H9 (cell line): ENCODE data around the gene DHCR24. TPM values are rescaled to one million over a fixed set of nuclear protein-coding genes. Genes with fewer than 3 reads are reported as not detected.

Experiments used
- DNase-seq: peaks from one replicate; pipeline ENCODE4 v3.0.0-alpha.2; 2017
- H2AFZ ChIP-seq: one replicate; pipeline ENCODE4 v1.6.1; 2013; ENCODE audit warnings: mild to moderate bottlenecking, low read length, control low read depth, moderate library complexity
- H2AK5ac ChIP-seq: 2 replicates; pipeline ENCODE4 v1.6.1; 2013; ENCODE audit warnings: low read length, control low read depth, mixed read lengths; ENCODE audit not compliant: insufficient read length
- H2BK120ac ChIP-seq: one replicate; pipeline ENCODE4 v1.6.1; 2013; ENCODE audit warnings: low read depth, mild to moderate bottlenecking, low read length, control low read depth, inconsistent platforms; ENCODE audit not compliant: poor library complexity, severe bottlenecking
- H2BK12ac ChIP-seq: 2 replicates; pipeline ENCODE4 v1.6.1; 2013; ENCODE audit warnings: low read length, control low read depth, mixed read lengths, low read depth; ENCODE audit not compliant: insufficient read length
- H2BK15ac ChIP-seq: 2 replicates; pipeline ENCODE4 v1.6.1; 2013; ENCODE audit warnings: low read depth, low read length, control low read depth
- H2BK20ac ChIP-seq: one replicate; pipeline ENCODE4 v1.6.1; 2013; ENCODE audit warnings: low read depth, mild to moderate bottlenecking, low read length, control low read depth, inconsistent platforms; ENCODE audit not compliant: poor library complexity, severe bottlenecking
- H2BK5ac ChIP-seq: 2 replicates; pipeline ENCODE4 v1.6.1; 2013; ENCODE audit warnings: low read length, control low read depth, mixed read lengths; ENCODE audit not compliant: insufficient read length
- H3K14ac ChIP-seq: 2 replicates; pipeline ENCODE4 v1.6.1; 2013; ENCODE audit warnings: low read length, control low read depth; ENCODE audit not compliant: insufficient read depth
- H3K18ac ChIP-seq: 2 replicates; pipeline ENCODE4 v1.6.1; 2013; ENCODE audit warnings: low read depth, mild to moderate bottlenecking, mixed read lengths, low read length, control low read depth; ENCODE audit not compliant: insufficient read length
- H3K23ac ChIP-seq: 2 replicates; pipeline ENCODE4 v1.6.1; 2013; ENCODE audit warnings: low read length, control low read depth, mixed read lengths, low read depth; ENCODE audit not compliant: insufficient read length
- H3K23me2 ChIP-seq: 2 replicates; pipeline ENCODE4 v1.6.1; 2013; ENCODE audit warnings: low read depth, mild to moderate bottlenecking, mixed read lengths, low read length, control low read depth; ENCODE audit not compliant: insufficient read length, poor library complexity, severe bottlenecking
- H3K27ac ChIP-seq: 2 replicates; pipeline ENCODE4 v1.5.1; 2013; ENCODE audit warnings: low read length, control low read depth, mixed read lengths, low read depth; ENCODE audit not compliant: insufficient read length
- H3K27me3 ChIP-seq: 2 replicates; pipeline ENCODE4 v1.6.1; 2013; ENCODE audit warnings: low read length, control low read depth, inconsistent platforms; ENCODE audit not compliant: insufficient read depth
- H3K4ac ChIP-seq: 2 replicates; pipeline ENCODE4 v1.6.1; 2013; ENCODE audit warnings: low read depth, mild to moderate bottlenecking, control low read depth, inconsistent platforms, low read length, moderate library complexity
- H3K4me1 ChIP-seq: 2 replicates; pipeline ENCODE4 v1.6.1; 2013; ENCODE audit warnings: low read length, control low read depth, inconsistent platforms; ENCODE audit not compliant: insufficient read depth
- H3K4me2 ChIP-seq: 2 replicates; pipeline ENCODE4 v1.6.1; 2013; ENCODE audit warnings: low read length, control low read depth, mixed read lengths; ENCODE audit not compliant: insufficient read length, insufficient read depth
- H3K56ac ChIP-seq: 2 replicates; pipeline ENCODE4 v1.6.1; 2013; ENCODE audit warnings: low read depth, mild to moderate bottlenecking, mixed read lengths, low read length, control low read depth; ENCODE audit not compliant: insufficient read length
- H3K79me1 ChIP-seq: 2 replicates; pipeline ENCODE4 v1.6.1; 2013; ENCODE audit warnings: low read depth, mild to moderate bottlenecking, moderate library complexity, low read length, control low read depth, inconsistent platforms; ENCODE audit not compliant: insufficient read depth, poor library complexity, severe bottlenecking
- H3K79me2 ChIP-seq: 2 replicates; pipeline ENCODE4 v1.6.1; 2013; ENCODE audit warnings: low read length, control low read depth, inconsistent platforms; ENCODE audit not compliant: insufficient read depth
- H3K9ac ChIP-seq: 2 replicates; pipeline ENCODE4 v1.6.1; 2013; ENCODE audit warnings: low read length, control low read depth, mixed read lengths; ENCODE audit not compliant: insufficient read length; ENCODE audit errors: extremely low read depth
- H3K9me3 ChIP-seq: one replicate; pipeline ENCODE4 v1.6.1; 2013; ENCODE audit warnings: low read depth, low read length, inconsistent platforms; ENCODE audit not compliant: control insufficient read depth
- H3T11ph ChIP-seq: one replicate; pipeline ENCODE4 v1.6.1; 2013; ENCODE audit warnings: mild to moderate bottlenecking, low read length, control low read depth, inconsistent platforms
- H4K20me1 ChIP-seq: one replicate; pipeline ENCODE4 v1.6.1; 2013; ENCODE audit not compliant: control insufficient read depth, insufficient read length, insufficient read depth
- H4K5ac ChIP-seq: 2 replicates; pipeline ENCODE4 v1.6.1; 2013; ENCODE audit warnings: low read depth, mild to moderate bottlenecking, mixed read lengths, low read length, control low read depth; ENCODE audit not compliant: insufficient read length
- H4K8ac ChIP-seq: replicated peaks from 2 replicates; pipeline ENCODE4 v1.6.1; 2013; ENCODE audit warnings: low read length, control low read depth, mixed read lengths, low read depth; ENCODE audit not compliant: insufficient read length
- H4K91ac ChIP-seq: 2 replicates; pipeline ENCODE4 v1.6.1; 2013; ENCODE audit warnings: low read depth, mild to moderate bottlenecking, moderate library complexity, mixed read lengths, low read length, control low read depth; ENCODE audit not compliant: insufficient read length
- H3K27ac Mint-ChIP-seq, 3 experiments: 2 replicates in 2 of 3; 3 replicates in 1 of 3; pipeline ENCODE4 v1.8.0; 2020 to 2021; ENCODE audit warnings: mixed read lengths in 3 of 3, mild to moderate bottlenecking in 1 of 3, moderate library complexity in 1 of 3
- H3K27me3 Mint-ChIP-seq: 2 replicates; pipeline ENCODE4 v1.8.0; 2021; ENCODE audit warnings: low read depth, mild to moderate bottlenecking, moderate library complexity, mixed read lengths
- H3K36me3 Mint-ChIP-seq, 3 experiments: 2 replicates in 2 of 3; 3 replicates in 1 of 3; pipeline ENCODE4 v1.8.0; 2020 to 2021; ENCODE audit warnings: low read depth in 3 of 3, mixed read lengths in 3 of 3; ENCODE audit not compliant: insufficient read depth in 1 of 3
- H3K4me1 Mint-ChIP-seq, 2 experiments: 2 replicates each; pipeline ENCODE4 v1.8.0; 2020; ENCODE audit warnings: mixed read lengths in 2 of 2
- H3K4me3 Mint-ChIP-seq, 2 experiments: 2 replicates in 1 of 2; 3 replicates in 1 of 2; pipeline ENCODE4 v1.8.0; 2020 to 2021; ENCODE audit warnings: mild to moderate bottlenecking in 2 of 2, mixed read lengths in 2 of 2, moderate library complexity in 1 of 2
- H3K9me3 Mint-ChIP-seq, 2 experiments: 2 replicates in 1 of 2; 3 replicates in 1 of 2; pipeline ENCODE4 v1.8.0; 2020; ENCODE audit warnings: mild to moderate bottlenecking in 2 of 2, mixed read lengths in 2 of 2, moderate library complexity in 1 of 2
- CTCF ChIP-seq: fragments of 200-600 bp; sonication (generic); conservative IDR thresholded peaks from 3 replicates; pipeline ENCODE4 v1.8.0; 2021; ENCODE audit warnings: antibody characterized with exemption, mild to moderate bottlenecking
- WGBS: extraction: QIAGEN DNeasy Blood & Tissue Kit; methylation state at CpG from one replicate; pipeline ENCODE4 v1.1.7; 2013; ENCODE audit warnings: missing lambda C conversion rate, low lambda C conversion rate, mixed read lengths; ENCODE audit not compliant: insufficient read length; ENCODE audit errors: extremely low coverage; 5-methylcytosine and 5-hydroxymethylcytosine counted together
- total RNA-seq: library from RNA; stranded (reverse); gene quantifications from 2 replicates; pipeline ENCODE4 v1.2.1, GENCODE V29; 2021

DHCR24 gene
- total RNA-seq, 1 experiment from 2014 or later, result 318 TPM

- Histone ChIP-seq H3K4me1 (no peaks in the 10 kb centered on the region), H3K4me2 (no peak overlapping the region), H2BK120ac (no peak overlapping the region), H2AK5ac (no peak overlapping the region), H3K79me1 (no peaks in the 10 kb centered on the region), H3K9ac (no peak overlapping the region), H4K20me1 (no peaks in the 10 kb centered on the region), H2AFZ (no peak overlapping the region), H3K14ac (no peak overlapping the region; the same call in 1 of the 2 replicates), H2BK5ac (no peak overlapping the region), H3K4ac (no peak overlapping the region), H4K8ac (no peak overlapping the region), H3K27ac (no peak overlapping the region), H3K56ac (no peak overlapping the region), H3K23me2 (no peaks in the 10 kb centered on the region), H3K18ac (no peak overlapping the region), H3K9me3 (no peaks in the 10 kb centered on the region), H3K23ac (no peak overlapping the region), H2BK20ac (no peak overlapping the region), H2BK12ac (no peak overlapping the region), H3K27me3 (no peaks in the 10 kb centered on the region), H3K79me2 (no peaks in the 10 kb centered on the region), H2BK15ac (no peak overlapping the region), H3T11ph (no peak overlapping the region), H4K91ac (no peak overlapping the region), H4K5ac (no peak overlapping the region)
- Mint-ChIP-seq H3K36me3 (peaks cover 3 to 9% (median 4%) of the 10 kb centered on the region in 3 experiments; a peak in 5 of 7 replicates), H3K4me1 (peaks cover 23 to 30% of the 10 kb centered on the region in 2 experiments), H3K4me3 (no peak overlapping the region), H3K27ac (no peak overlapping the region), H3K9me3 (peaks cover 7 to 14% of the 10 kb centered on the region in 2 experiments; a peak in 4 of 5 replicates), H3K27me3 (peaks cover 10% of the 10 kb centered on the region)
- DNase-seq, result no peak
- no CpG with 5 or more reads among the region's 2 CpGs for WGBS
- no peak for TF ChIP-seq CTCF
Observed at GRCh38 chr1:54922921-54923421, 36.0 kb upstream of the DHCR24 start.
